ENCODE data around the gene DPEP1. TPM values are rescaled to one million over a fixed set of nuclear protein-coding genes. Genes with fewer than 3 reads are reported as not detected.

Gene DPEP1
- total RNA-seq, 4 donors from 2014 or later: 1.3 to 4.0 (median 1.4) TPM; not detected in 1

DNA sequence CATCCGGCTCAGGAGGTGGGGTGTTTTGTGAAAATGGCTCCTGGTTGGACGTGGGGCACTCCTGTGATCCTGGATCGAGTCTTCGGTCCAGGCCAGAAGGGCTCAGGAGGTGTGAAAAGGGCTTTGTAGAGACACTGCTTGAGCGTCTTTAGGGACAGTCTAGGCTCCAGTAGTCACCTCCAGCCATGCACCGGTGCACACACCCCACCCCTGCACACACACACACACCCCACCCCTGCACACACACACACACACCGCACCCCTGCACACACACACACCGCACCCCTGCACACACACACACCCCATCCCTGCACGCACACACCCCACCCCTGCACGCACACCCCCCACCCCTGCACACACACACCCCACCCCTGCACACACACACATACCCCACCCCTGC lies 25.0 kb downstream of the DPEP1 start:
- 85% methylated on average over 10 of the region's 10 CpGs; no CpG with 5 or more reads in 1 of the 2 donors for WGBS, 2 donors (ENCODE audit: low coverage in 1 of 2)
- Histone ChIP-seq H3K27ac (no peak overlapping the region), H3K27me3 (peaks cover 15% of the 10 kb centered on the region), H3K36me3 (no peaks in the 10 kb centered on the region), H3K9me3 (no peaks in the 10 kb centered on the region), H3K4me3 (no peak overlapping the region), H3K4me1 (peaks cover 0 to 12% (median 7%) of the 10 kb centered on the region in 4 donors)
- intact Hi-C loops (cut with DNase I; ENCODE audit: low total_unique reads): no loop called here
- DNase-seq: no peak
- in situ Hi-C loops (cut with MboI; ENCODE audit: low pct_ligation_motif_present in 1 of 4, low pct_unique_long_range_greater_than_20kb in 1 of 4, low sequenced_read_pairs in 3 of 4): no loop called here
- TF ChIP-seq, protein P1, sequence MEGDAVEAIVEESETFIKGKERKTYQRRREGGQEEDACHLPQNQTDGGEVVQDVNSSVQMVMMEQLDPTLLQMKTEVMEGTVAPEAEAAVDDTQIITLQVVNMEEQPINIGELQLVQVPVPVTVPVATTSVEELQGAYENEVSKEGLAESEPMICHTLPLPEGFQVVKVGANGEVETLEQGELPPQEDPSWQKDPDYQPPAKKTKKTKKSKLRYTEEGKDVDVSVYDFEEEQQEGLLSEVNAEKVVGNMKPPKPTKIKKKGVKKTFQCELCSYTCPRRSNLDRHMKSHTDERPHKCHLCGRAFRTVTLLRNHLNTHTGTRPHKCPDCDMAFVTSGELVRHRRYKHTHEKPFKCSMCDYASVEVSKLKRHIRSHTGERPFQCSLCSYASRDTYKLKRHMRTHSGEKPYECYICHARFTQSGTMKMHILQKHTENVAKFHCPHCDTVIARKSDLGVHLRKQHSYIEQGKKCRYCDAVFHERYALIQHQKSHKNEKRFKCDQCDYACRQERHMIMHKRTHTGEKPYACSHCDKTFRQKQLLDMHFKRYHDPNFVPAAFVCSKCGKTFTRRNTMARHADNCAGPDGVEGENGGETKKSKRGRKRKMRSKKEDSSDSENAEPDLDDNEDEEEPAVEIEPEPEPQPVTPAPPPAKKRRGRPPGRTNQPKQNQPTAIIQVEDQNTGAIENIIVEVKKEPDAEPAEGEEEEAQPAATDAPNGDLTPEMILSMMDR (IDR thresholded peaks at IDR 0.05): no peak
- TF ChIP-seq POLR2AphosphoS5 (IDR thresholded peaks at IDR 0.05) (no peak), POLR2A (IDR thresholded peaks at IDR 0.05) (no peak), EP300 (IDR thresholded peaks at IDR 0.05; ENCODE audit: low read depth) (no peak)

- TF ChIP-seq POLR2A (IDR thresholded peaks at IDR 0.05) (no peak), EP300 (IDR thresholded peaks at IDR 0.05; ENCODE audit: low read depth) (no peak)
- in situ Hi-C loops (cut with MboI; ENCODE audit: low pct_ligation_motif_present in 1 of 4, low pct_unique_long_range_greater_than_20kb in 1 of 4, low sequenced_read_pairs in 3 of 4) (no loop called here), intact Hi-C loops (cut with DNase I; ENCODE audit: low total_unique reads) (no loop called here)
- Histone ChIP-seq H3K4me1 (peaks cover 0 to 12% (median 7%) of the 10 kb centered on the region in 4 donors), H3K36me3 (no peaks in the 10 kb centered on the region), H3K27ac (no peak overlapping the region), H3K9me3 (no peaks in the 10 kb centered on the region), H3K27me3 (peaks cover 6% of the 10 kb centered on the region), H3K4me3 (no peak overlapping the region)
- WGBS, 2 donors (ENCODE audit: low coverage in 1 of 2): 50% methylated on average over 2 to 6 of the region's 6 CpGs
- no peak for DNase-seq
These were observed 25.9 kb downstream of the DPEP1 start for GRCh38 chr16:89639385-89639784.

- Histone ChIP-seq H3K27me3 (peaks cover 6% of the 10 kb centered on the region), H3K4me1 (peaks cover 0 to 12% (median 7%) of the 10 kb centered on the region in 4 donors), H3K9me3 (no peaks in the 10 kb centered on the region), H3K36me3 (peaks cover 0 to 18% (median 3%) of the 10 kb centered on the region in 4 donors), H3K4me3 (peak overlapping the region in 1 of 4 donors; percentile 7), H3K27ac (no peak overlapping the region)
- 13 to 51% methylated on average over 3 to 14 of the region's 14 CpGs for WGBS, 2 donors (ENCODE audit: low coverage in 1 of 2)
- no peak for DNase-seq
- intact Hi-C loops (cut with DNase I; ENCODE audit: low total_unique reads) (no loop called here), in situ Hi-C loops (cut with MboI; ENCODE audit: low pct_ligation_motif_present in 1 of 4, low pct_unique_long_range_greater_than_20kb in 1 of 4, low sequenced_read_pairs in 3 of 4) (no loop called here)
- TF ChIP-seq, protein P1 (IDR thresholded peaks at IDR 0.05): no peak
- TF ChIP-seq EP300 (IDR thresholded peaks at IDR 0.05; ENCODE audit: low read depth) (no peak), POLR2A (IDR thresholded peaks at IDR 0.05) (no peak), POLR2AphosphoS5 (IDR thresholded peaks at IDR 0.05) (no peak)
These were observed 28.1 kb downstream of the DPEP1 start for GRCh38 chr16:89641458-89642119.

DNA sequence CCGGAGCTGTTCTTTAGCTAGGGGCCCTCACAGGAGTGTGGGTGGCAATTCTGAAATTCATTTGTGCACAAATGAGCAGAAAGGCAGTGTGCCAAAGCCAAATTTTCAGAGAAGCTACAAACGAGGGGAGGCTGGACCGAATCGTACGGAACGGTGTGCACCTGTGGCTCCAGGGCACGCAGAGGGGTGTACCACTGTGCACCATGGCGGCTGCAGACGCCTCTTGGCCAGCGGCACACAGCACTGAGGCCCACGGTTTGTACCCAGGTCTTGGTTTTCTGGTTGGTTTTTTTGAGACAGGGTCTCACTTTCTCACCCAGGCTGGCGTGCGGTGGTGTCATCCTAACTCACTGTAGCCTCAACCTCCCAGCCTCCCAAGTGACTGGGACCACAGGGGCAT lies 29.1 kb downstream of the DPEP1 start:
- TF ChIP-seq EP300 (IDR thresholded peaks at IDR 0.05; ENCODE audit: low read depth): no peak
- no peak for TF ChIP-seq POLR2AphosphoS5 (IDR thresholded peaks at IDR 0.05)
- TF ChIP-seq POLR2A (IDR thresholded peaks at IDR 0.05): no peak
- TF ChIP-seq, protein P1 (IDR thresholded peaks at IDR 0.05): no peak
- intact Hi-C loops (cut with DNase I; ENCODE audit: low total_unique reads): no loop called here
- H3K27ac ChIP-seq: no peak overlapping the region
- peaks cover 0 to 26% (median 7%) of the 10 kb centered on the region in 4 donors for H3K36me3 ChIP-seq
- in situ Hi-C loops (cut with MboI; ENCODE audit: low pct_ligation_motif_present in 1 of 4, low pct_unique_long_range_greater_than_20kb in 1 of 4, low sequenced_read_pairs in 3 of 4): no loop called here
- DNase-seq: no peak
- no peak overlapping the region for H3K4me3 ChIP-seq
- H3K27me3 ChIP-seq: peaks cover 6% of the 10 kb centered on the region
- 81% methylated on average over 10 of the region's 13 CpGs; no CpG with 5 or more reads in 1 of the 2 donors for WGBS, 2 donors (ENCODE audit: low coverage in 1 of 2)
- peaks cover 0 to 12% (median 7%) of the 10 kb centered on the region in 4 donors for H3K4me1 ChIP-seq
- no peaks in the 10 kb centered on the region for H3K9me3 ChIP-seq

Measured in transverse colon (tissue), 4 donors.